ENCODE data around the gene THTPA.

Gene THTPA, protein sequence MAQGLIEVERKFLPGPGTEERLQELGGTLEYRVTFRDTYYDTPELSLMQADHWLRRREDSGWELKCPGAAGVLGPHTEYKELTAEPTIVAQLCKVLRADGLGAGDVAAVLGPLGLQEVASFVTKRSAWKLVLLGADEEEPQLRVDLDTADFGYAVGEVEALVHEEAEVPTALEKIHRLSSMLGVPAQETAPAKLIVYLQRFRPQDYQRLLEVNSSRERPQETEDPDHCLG

DNA sequence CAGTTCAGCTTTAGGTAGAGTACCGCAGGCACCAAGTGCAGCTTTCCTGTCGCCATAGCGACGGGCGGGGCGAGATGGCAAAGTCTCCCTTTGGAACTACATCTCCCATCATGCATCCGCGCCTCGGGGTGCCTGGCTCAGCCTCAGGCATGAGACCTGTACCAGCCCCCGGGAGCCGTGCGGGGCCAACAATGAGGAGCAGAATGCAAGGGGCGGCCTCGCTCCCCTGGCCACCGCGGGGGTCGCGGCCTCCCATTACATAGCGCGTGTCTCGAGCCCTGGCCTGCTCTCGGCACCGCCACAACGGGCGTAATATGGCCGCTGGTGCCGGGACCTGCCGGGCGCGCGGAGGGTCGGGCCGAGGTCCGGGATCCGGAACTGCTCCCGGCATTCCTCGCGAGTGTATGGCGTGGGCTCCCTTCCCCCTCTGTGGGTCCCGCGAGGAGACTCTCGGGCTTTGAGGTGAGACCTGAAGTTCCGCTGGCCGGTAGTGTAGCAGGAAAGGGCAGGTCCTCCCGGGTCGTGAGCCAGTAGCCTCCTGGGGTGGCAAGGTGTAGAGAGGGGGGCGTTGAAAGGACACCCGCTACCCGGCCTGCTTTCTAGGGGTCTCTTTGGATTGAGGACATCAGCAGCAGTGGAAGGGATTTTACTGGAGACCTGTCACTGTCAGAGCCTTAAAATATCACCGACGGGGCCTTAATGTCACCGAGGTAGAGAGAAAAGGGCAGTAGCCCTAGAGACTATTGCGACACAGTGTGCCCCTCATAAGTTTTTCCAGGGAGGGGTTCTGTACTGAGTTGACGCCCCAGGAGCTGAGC, at the start of gene THTPA:
THTPA (plus strand) TSS at position 390 of the 818 bp plus-strand sequence. CDS start 487 bp downstream, outside the sequence.
- peak; percentile 81 to 86 for DNase-seq (ENCODE audit: low read depth in 2 of 2)

DNA sequence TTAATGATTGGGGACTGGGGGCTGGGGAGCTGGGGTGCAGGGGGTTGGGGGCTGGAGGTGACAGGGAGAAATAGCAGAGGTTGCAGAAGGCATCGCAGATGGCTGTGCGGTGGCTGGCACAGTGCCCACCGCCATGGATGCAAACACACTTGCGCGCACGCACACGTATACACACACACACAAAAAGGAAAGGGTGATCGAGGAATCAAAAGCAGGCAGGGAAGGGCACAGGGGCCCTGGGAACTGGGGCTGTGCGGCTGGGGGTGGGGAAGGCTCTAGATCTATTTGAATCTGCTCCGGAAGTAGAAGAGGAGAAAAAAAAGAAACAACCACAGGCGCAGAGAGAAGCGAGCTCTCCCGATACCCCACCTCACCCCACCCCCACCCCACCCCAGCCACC, 43.9 kb upstream of the THTPA start:
- no peak for DNase-seq (ENCODE audit: low read depth in 2 of 2)

DNA sequence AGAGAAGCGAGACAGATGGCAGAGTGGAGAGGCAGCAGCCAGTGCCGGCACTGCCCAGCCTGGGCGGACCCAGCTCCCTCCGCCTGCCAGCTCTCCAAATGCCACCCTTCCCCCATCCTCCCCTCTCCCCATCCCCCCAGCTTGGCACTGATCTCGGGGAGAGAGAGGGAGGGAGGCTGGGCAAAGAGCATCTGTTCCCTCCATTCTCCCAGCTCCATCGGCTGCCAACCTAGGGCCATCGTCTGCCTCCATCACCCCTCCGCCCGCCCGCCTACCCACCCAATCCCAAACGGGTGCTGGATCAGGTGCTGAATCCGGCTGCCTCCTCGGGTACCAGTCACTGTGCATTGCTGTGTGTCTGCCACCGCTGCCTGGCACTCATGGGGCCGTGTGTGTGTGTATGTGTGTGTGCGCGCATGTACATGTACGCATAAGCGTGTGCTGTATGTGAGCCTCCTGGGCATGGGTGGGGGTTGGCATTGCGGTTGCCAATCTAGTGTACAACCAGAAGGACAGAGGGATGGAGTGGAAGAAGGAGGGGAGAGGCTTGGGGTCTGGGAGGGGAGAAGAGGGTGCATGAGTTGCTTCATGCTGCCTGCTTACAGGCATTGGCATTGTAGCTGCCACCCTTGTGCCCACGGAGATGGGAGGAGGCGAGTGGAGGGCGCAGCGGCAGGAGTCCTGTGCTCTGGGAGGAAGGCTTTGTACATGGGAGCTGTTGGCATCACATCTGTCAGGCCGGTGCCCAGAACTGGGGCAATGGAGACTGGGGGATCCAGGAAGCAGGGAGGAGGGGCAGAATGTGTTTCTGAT, 42.9 kb upstream of the THTPA start:
- DNase-seq (ENCODE audit: low read depth in 2 of 2): no peak

DNA sequence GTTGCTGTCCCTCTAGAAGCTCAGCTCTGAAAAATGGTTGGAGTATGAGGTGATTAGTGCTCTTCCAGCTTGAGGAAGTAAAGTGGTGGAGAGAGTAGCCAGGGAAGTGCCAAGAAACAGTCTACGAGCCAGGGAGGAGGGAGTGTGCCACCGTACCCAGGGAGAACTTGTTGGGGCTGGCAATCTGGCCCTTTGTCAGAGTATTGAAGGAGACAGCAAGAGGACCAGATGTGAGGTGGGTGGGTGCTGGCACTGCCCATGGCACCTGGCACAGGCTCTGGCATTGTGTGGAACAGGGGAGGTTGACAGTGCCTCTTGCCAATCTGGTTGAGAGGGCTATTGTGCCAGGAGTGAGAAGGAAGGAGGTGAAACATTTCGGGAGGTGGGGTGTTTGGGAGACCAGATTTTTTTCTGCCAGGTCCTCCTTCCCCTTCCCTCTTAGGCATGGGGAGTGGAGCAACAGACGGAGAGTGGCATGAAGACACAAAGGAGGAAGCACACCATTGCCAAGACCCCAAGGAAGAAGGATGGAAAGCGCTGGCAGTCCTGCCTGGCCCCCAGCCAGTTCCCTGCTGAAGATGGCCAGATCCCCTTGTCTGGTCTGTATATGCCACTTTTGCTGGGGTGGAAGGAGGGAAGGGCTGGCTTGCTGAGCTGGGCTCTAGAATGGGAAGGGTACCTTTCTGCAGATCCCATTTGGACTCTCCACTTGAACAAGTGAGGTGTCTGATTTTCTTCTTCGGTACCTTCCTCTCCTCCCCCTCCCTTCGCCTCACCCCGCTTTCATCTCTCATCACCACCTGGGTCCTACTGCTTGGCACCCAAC, 42.0 kb upstream of the THTPA start:
- DNase-seq (ENCODE audit: low read depth in 2 of 2): no peak

DNA sequence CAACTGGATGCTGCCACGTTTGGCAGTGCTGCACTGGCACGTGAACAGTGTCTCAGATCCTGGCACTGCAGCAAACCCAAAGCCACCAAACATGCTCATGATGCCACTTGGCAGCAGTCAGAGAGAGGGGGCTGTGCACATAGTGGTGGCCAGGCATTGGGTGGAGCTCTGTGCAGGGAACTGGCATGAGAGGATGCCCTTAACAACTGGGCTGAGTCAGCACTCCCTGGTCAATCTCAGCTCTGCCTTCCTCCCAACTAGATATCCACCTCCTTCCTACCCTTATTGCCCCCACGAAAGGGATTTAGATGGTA, 41.5 kb upstream of the THTPA start:
- no peak for DNase-seq (ENCODE audit: low read depth in 2 of 2)

DNA sequence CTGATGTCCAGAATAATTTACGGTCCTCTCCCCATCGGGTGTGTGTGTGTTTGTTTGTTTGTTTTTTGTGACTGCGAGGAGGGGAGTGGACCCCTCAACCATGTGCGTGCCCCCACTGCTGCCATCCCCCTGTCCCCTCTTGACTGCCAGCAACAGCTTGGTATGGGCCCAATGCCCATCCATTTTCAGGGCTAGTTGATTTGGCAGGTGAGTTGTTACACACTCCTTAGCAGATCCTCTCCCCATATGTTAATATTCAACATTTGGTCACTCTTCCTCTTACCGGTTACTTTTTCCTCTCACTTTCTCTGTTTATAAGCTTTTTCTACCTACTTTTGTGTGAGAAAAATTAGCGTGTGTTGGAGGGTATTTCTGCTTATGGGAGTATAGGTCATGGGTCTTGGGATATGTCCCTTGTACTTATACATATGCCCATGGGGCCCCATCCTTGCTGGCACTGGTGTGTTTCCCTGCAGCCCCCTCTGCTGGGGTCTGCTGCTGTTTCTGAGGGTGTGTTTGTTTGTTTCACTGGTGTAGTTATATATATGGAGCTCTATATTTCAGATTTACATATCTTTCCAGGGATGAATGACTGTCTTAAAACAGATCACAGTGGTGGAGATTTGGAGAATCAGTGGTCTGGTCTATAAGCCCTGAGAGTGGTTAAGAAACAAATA, 38.3 kb upstream of the THTPA start:
- no peak for DNase-seq (ENCODE audit: low read depth in 2 of 2)

DNA sequence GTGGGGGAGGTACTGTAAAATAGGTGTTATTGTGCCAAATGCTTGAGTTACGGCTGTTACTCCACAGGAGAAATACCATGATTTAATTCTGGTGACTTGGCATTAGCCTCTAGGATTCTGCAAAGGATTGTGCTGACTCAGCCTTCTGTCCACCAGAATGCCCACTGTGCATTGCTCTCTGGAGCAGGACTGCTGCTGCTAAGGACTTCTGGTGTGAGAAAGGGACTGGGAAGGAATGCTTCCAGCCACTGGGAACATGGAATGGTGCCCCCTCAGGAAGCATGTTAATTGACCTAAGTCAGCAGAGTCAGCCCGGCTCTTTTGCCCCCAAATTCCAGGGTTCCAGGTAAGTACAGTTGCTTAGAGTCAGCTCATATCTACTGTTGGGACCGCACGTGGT, 37.4 kb upstream of the THTPA start:
- no peak for DNase-seq (ENCODE audit: low read depth in 2 of 2)

DNA sequence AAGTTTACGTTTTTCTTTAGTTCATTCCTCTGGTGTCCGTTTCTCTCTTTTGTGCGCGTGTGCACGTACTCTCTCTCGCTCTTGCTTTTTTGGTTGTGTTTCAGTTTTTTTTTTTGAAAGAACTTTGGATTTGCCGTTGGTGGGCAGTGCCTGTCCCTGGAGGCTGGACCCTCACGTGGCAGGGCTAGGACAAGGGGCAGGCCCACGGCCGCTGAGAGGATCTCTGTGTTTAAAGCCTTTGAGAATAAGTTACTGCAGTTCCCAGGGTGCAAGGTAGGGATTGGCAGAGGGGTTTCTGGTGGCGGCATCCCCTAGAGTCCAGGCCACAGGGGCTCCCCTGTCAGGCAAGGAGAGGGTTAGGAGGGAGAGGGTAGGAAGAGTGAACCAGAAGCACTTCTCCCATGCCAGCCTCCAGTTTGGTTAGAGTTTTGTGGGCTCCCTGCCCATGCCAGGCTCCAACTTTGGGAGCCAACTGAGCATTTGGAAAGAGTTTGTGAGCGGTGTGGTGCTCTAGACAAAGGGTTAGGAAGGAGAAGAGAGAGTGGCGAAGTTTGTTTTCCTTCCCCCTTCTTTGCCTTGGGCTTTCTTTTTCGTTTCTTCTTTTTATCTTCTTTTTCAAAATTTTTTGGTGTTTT, 35.1 kb upstream of the THTPA start:
- DNase-seq (ENCODE audit: low read depth in 2 of 2): no peak

DNA sequence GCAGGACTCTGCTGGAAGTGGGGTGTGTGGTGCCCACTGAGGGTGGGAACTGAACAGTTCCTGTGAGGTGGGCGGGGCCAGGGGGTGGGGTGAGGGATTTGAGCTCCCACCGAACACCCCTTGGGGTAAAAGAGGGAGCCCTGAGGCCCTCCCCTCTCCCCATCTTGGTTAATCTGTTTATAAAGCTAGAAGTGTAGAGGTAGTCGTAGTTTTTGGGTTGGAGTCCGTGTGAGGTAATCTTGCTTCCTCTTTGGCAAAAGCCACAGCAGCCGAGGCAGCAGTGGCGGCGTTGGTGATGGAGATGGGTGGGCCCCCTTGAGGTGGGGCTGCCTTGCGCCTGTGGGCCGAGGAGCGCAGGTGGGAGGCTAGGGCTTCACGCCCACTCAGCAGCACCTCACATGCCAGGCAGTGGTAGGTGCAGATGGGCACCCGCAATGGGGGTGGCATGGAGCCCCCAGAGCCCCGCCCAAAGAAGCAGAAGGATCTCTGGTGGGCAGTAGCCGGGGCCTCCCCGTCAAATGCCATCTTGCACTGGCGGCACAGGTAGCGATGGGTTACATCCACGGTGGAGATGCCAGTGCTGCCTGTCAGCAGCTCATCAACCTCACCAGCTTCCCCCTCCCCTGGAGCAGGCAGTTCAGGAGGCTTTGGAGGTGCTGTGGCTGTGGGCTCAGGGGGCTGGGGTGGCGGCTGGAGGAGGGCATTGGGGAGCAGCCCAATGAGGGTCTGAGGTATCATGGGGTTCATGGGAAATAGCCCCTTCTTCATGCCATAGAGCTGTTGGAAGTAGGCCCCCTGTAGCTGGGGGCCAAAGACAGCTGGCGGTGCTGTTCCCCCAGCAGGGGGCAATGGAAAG, 34.1 kb upstream of the THTPA start:
- no peak for DNase-seq (ENCODE audit: low read depth in 2 of 2)

DNA sequence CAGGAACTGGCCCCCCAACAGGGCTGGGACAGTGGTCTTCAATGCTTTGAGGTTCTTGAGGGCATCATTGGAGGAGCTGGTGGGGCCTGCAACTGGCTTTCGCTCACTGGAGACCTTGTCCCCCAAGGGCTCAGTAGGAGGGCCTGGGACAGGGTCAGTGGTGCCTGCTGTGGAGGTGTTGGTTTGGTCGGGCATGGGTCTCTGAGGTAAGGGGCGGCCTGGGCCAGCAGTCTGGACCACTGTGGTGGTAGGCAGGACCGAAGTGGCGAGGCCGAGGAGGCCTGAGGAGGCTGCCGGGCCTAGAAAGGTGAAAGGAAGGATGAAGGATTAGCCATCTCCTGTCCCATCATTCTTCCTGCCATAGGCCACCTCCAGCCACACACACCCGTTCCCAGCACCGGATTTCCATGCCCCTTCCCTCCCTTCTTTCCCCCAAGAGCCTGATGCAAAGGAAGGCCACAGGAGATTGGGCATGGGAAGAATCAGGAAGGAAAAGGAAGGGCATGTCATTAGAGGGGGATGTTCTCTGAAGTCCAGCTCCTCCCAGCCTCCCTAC, 33.4 kb upstream of the THTPA start:
- DNase-seq (ENCODE audit: low read depth in 2 of 2): no peak

DNA sequence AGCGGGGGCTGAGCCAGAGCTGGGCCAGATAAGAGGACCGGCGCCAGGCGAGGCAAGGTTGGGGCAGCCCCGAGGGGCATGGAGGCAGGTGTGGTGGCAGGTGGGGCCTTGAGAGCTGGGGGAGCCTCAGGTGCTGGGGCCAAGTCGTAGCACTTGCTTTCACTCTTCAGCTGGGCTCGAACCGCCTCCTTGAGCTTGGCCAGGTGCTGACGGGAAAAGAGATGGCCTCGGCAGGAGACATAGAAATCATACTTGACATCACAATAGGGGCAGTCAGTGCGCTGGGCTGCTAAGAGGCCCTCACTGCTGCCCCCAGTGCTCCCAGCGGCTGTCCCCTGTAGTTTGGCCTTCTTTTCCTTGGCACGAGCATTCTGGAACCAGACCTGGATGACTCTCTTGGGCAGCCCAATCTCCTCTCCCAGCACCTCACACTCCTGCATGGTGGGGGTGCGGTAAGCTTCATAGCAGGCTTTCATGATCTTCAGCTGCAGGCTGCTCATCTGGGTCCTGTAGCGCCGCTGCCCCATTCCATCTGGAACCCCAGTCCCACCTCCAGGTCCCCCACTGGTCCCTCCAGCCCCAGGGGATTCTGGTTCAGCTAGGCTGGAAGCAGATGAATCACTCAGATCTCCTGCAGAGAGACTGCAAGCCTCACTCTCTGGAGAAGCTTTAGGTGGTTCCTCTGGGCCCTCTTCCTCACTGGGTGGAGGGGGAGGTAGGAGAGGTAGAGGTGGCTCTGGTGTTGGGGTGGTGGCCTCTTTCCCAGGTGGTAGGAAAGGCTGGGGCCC, 32.6 kb upstream of the THTPA start:
- no peak for DNase-seq (ENCODE audit: low read depth in 2 of 2)

DNA sequence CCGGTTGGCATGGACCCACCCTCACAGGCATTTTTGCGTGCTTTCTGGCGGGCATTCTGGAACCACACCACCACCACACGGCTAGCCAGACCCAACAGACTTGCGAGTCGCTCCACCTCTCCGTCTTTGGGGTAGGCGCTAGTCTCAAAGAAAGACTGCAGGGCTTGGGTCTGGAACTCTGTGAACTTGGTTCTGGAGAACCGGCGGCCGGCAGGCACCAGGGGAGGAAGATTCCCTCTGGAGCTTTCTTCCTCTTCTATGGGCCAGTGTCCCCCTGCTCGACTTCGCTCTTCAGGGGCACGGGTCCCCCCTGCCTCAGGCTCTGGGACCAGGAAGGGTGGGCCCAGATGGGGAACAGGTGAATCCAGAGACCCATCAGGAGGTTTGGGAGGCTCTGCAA, 31.1 kb upstream of the THTPA start:
- no peak for DNase-seq (ENCODE audit: low read depth in 2 of 2)

DNA sequence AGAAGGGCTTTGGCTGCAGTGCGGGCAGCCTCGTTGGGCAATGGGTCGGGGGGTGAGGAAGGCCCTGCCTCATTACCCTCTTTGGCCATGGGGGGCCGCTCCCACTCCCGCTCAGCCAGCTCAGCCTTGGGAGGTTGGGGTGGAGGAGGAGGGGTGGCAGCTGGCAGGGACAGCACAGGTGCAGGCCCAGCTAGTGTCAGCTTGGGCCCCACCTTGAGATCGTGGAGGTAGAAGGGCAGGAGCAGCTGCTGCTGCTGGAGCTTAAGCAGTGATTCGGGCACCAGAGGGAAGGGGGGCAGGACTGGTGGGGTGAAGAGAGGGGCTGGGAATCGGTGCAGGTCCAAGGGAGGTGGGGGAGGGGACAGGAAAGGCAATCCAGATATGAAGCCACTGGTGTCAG, 30.5 kb upstream of the THTPA start:
- no peak for DNase-seq (ENCODE audit: low read depth in 2 of 2)

DNA sequence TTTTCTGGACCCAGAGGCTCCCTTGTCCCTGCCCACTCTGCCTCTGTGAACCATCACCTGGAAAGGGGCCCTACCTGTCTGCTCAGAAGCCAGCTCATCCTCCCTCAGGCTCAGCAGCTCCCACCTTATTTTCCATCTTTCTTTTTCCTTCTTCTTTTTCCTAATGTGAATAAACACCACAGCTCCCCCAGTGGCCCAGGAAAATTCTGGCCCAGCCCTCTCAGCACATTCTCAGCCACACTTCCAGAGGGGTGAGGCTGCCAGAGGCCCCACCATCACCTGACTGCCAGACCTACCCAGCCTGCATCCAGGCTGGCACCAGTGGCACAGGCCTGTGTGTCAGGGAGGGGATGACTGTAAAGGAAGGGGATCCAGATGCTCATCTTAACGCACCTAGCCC, 27.5 kb upstream of the THTPA start:
- no peak for DNase-seq (ENCODE audit: low read depth in 2 of 2)

DNA sequence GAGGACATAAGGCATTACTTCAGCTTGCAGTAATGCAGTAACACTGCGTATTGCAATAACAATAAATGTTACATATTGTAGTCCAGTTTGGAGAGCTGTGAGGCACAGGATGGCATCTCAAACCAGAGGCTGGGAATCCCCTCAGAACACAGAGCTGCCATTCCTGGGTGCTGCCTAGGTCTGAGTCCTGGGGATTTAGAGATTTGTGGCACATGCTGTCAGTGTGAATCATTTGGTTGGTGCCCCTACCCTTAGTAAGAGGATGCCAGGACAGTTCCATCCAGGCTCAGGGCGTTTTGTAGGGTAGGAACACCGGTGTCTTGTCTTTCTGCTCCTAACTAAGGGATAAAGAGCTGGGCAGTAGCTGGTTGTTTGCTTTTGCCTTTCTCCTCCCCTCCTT, 27.1 kb upstream of the THTPA start:
- DNase-seq (ENCODE audit: low read depth in 2 of 2): no peak

DNA sequence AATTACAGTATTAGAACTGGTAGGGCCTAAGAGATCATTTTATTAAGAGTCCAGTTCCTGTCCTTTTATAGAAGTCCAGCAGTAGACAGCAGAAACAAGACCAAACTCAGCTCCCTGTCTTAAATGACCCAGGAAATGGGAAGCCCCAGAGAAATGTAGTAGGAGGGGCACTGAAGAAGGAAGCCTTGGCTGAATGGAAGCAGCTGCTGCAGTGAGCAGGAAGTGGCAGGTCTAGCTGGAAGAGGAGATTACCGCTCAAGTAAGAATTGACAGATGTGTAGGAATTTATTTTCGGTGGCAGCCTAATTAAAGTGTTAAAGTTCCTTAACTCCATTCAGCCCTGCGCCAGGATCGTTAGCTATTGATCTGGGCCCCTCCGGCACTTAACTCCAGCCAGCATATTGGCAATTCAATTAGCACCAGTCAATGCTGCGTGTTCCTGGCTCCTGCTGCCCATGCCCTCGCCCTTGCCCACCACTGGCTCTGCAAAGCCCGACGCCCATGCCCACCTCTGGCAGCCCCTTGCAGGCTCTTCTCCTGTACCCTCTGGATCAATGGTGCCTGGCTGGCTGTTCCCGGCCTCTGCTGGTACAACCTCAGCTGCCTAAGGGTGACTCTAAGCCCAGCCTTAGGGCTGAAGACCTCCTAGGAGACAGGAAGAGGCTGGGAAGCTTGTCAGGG, 25.6 kb upstream of the THTPA start:
- no peak for DNase-seq (ENCODE audit: low read depth in 2 of 2)

DNA sequence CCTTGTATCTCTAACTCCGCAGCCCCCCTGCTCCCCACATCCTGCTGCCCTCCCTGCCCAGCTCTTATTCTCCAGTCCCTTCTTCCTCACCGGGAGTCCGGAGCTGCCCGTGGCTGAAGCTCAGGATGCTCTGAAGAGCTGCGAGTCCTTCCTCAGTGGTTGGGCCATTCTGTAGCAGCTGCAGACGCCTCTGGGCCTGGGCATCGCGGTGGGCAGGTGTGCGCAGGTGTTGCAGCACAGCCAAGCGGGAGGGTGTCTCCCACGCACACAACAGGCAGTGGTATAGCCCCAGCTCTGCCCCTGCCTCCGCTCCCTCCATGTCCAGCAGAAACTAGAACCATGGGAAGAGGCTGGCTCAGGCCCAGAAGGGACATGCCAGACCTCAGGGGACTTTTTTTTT, 24.7 kb upstream of the THTPA start:
- DNase-seq (ENCODE audit: low read depth in 2 of 2): no peak

DNA sequence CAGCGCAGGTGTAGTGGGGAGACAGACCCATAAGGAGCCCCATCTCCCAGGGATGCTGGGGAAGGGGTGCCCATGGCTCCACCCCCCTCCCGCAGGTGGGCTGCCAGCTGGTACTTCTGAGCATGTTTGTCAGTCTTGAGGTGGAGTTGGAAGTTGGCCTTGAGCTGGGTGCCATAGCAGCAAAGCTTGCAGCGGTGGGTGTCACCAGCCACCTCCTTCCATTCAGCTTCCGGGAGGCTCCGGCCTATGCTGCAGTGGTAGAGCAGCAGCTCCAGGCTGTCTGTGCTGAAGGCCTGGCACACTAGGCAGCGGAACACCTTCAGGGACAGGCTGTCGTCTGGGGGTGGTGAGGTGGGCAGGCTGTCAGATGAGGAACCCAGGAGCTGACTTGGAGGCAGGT, 23.4 kb upstream of the THTPA start:
- DNase-seq (ENCODE audit: low read depth in 2 of 2): no peak

Data from stimulated activated CD8-positive, alpha-beta memory T cell treated with anti-CD3 and anti-CD28 coated beads, Interleukin-7, amount 100 ng/mL, for 1 hour (primary cell).